ENCODE measurements around the gene HNRNPF. TPM values are rescaled to one million over a fixed set of nuclear protein-coding genes. Genes with fewer than 3 reads are reported as not detected.

Gene HNRNPF
- total RNA-seq, 1 donor from 2014 or later = 175 TPM

GRCh38 chr10:43392748-43393147 is 16.2 kb downstream of the HNRNPF start:
- Histone ChIP-seq H3K4me3 (no peak overlapping the region), H3K9ac (no peak overlapping the region), H3K4me1 (peaks cover 20% of the 10 kb centered on the region), H2AFZ (replicated peaks) (no peak overlapping the region), H3K79me2 (ENCODE audit: low read depth) (peaks cover 99% of the 10 kb centered on the region), H4K20me1 (ENCODE audit: low read depth) (peaks cover 90% of the 10 kb centered on the region), H3K27ac (no peak overlapping the region), H3K27me3 (no peaks in the 10 kb centered on the region), H3K4me2 (no peak overlapping the region), H3K36me3 (peaks cover 31% of the 10 kb centered on the region), H3K9me3 (ENCODE audit: low read depth) (no peaks in the 10 kb centered on the region), H3F3A (ENCODE audit: low read depth) (peaks cover 71% of the 10 kb centered on the region)
- Mint-ChIP-seq H3K27ac (no peak overlapping the region), H3K27me3 (ENCODE audit: insufficient read depth, low read depth) (peaks cover 6% of the 10 kb centered on the region), H3K36me3 (peaks cover 42% of the 10 kb centered on the region), H3K9me3 (peaks cover 2% of the 10 kb centered on the region), H3K4me1 (peaks cover 32% of the 10 kb centered on the region), H3K4me3 (no peak overlapping the region)
- no peak for DNase-seq (ENCODE audit: low spot score)
- TF ChIP-seq CTCF (IDR thresholded peaks at IDR 0.05) = no peak
- TF ChIP-seq EZH2 (IDR thresholded peaks at IDR 0.05) = no peak
- TF ChIP-seq EZH2phosphoT487 (IDR thresholded peaks at IDR 0.05) = no peak

- H4K20me1 ChIP-seq (ENCODE audit: low read depth) = peaks cover 100% of the 10 kb centered on the region
These were observed 17.5 kb downstream of the HNRNPF start for GRCh38 chr10:43391496-43391895.

GRCh38 chr10:43390759-43391158 is 18.2 kb downstream of the HNRNPF start:
- no peak overlapping the region for H3K9ac ChIP-seq
- no peak overlapping the region for H2AFZ ChIP-seq (replicated peaks)
- H3K27ac ChIP-seq = no peak overlapping the region
- TF ChIP-seq EZH2 (IDR thresholded peaks at IDR 0.05) (no peak), CTCF (IDR thresholded peaks at IDR 0.05) (peak; percentile 58)
- Mint-ChIP-seq H3K27ac (no peak overlapping the region), H3K9me3 (peaks cover 2% of the 10 kb centered on the region), H3K4me3 (no peak overlapping the region), H3K36me3 (peaks cover 58% of the 10 kb centered on the region), H3K27me3 (ENCODE audit: insufficient read depth, low read depth) (peaks cover 4% of the 10 kb centered on the region), H3K4me1 (peaks cover 22% of the 10 kb centered on the region)
- peaks cover 65% of the 10 kb centered on the region for H3F3A ChIP-seq (ENCODE audit: low read depth)
- no peaks in the 10 kb centered on the region for H3K27me3 ChIP-seq
- H3K4me2 ChIP-seq = no peak overlapping the region
- peak; percentile 64 for DNase-seq (ENCODE audit: low spot score)
- H4K20me1 ChIP-seq (ENCODE audit: low read depth) = peaks cover 100% of the 10 kb centered on the region
- H3K4me3 ChIP-seq = no peak overlapping the region
- peaks cover 32% of the 10 kb centered on the region for H3K36me3 ChIP-seq
- no peaks in the 10 kb centered on the region for H3K9me3 ChIP-seq (ENCODE audit: low read depth)
- H3K4me1 ChIP-seq = peaks cover 16% of the 10 kb centered on the region
- H3K79me2 ChIP-seq (ENCODE audit: low read depth) = peaks cover 81% of the 10 kb centered on the region

More at GRCh38 chr10:43391496-43391895, 17.5 kb downstream of the HNRNPF start:
- peaks cover 16% of the 10 kb centered on the region for H3K4me1 ChIP-seq
- Mint-ChIP-seq H3K36me3 (peaks cover 54% of the 10 kb centered on the region), H3K27me3 (ENCODE audit: insufficient read depth, low read depth) (peaks cover 6% of the 10 kb centered on the region), H3K4me3 (no peak overlapping the region), H3K27ac (no peak overlapping the region), H3K4me1 (peaks cover 25% of the 10 kb centered on the region), H3K9me3 (peaks cover 2% of the 10 kb centered on the region)
- peaks cover 32% of the 10 kb centered on the region for H3K36me3 ChIP-seq
- H2AFZ ChIP-seq (replicated peaks) = no peak overlapping the region
- H3K79me2 ChIP-seq (ENCODE audit: low read depth) = peaks cover 88% of the 10 kb centered on the region
- no peaks in the 10 kb centered on the region for H3K27me3 ChIP-seq
- no peak for DNase-seq (ENCODE audit: low spot score)
- H3K27ac ChIP-seq = no peak overlapping the region
- H3K4me3 ChIP-seq = no peak overlapping the region
- H3F3A ChIP-seq (ENCODE audit: low read depth) = peaks cover 65% of the 10 kb centered on the region
- TF ChIP-seq EZH2 (IDR thresholded peaks at IDR 0.05) (no peak), CTCF (IDR thresholded peaks at IDR 0.05) (no peak), EZH2phosphoT487 (IDR thresholded peaks at IDR 0.05) (no peak)
- no peaks in the 10 kb centered on the region for H3K9me3 ChIP-seq (ENCODE audit: low read depth)
- no peak overlapping the region for H3K4me2 ChIP-seq
- no peak overlapping the region for H3K9ac ChIP-seq

Measured in neural progenitor cell (in vitro differentiated cells).